ENCODE data around the gene IRF5. TPM values are rescaled to one million over a fixed set of nuclear protein-coding genes. Genes with fewer than 3 reads are reported as not detected.
"Not testable (repeated sequence)": the region's sequence is repeated elsewhere in the genome, so short reads cannot be mapped to it uniquely, and the experiment has no call there.

Gene IRF5
- total RNA-seq, 2 experiments from 2014 or later, result 7.4 to 8.0 TPM

- ATAC-seq (peak; percentile 17), DNase-seq (no peak)
- peaks cover 16% of the 10 kb centered on the region for H3K27me3 Mint-ChIP-seq (ENCODE audit: low read depth)
- H3K9me3 Mint-ChIP-seq (ENCODE audit: insufficient read depth), result no peaks in the 10 kb centered on the region
- H3K36me3 Mint-ChIP-seq (ENCODE audit: low read depth), result no peaks in the 10 kb centered on the region
- peaks cover 43% of the 10 kb centered on the region for H3K4me1 Mint-ChIP-seq (ENCODE audit: low read depth)
- CTCF ChIA-PET, result interaction anchor here (1.7 to 5.3 kb wide), 2 partner anchors 151 to 152 kb away, joined by 4 to 22 read pairs; no protein-coding TSS in a partner anchor
- H3K27ac Mint-ChIP-seq, result peak overlapping the region; percentile 72
- POLR2A ChIA-PET, result interaction anchor here (2.2 kb wide), 1 partner anchor 116 kb away, joined by 9 read pairs; the partner anchor contains the start of gene TNPO3
- H3K4me3 Mint-ChIP-seq, result peak overlapping the region; percentile 80
These were observed 882 bp downstream of the IRF5 start for GRCh38 chr7:128938544-128939074.

GRCh38 chr7:128939075-128939860 lies 1.5 kb downstream of the IRF5 start:
- Mint-ChIP-seq H3K4me1 (ENCODE audit: low read depth) (peaks cover 40% of the 10 kb centered on the region), H3K27ac (peak overlapping the region; percentile 78), H3K27me3 (ENCODE audit: low read depth) (peaks cover 16% of the 10 kb centered on the region), H3K36me3 (ENCODE audit: low read depth) (no peaks in the 10 kb centered on the region), H3K4me3 (peak overlapping the region; percentile 80), H3K9me3 (ENCODE audit: insufficient read depth) (no peaks in the 10 kb centered on the region)
- DNase-seq (no peak), ATAC-seq (peak; percentile 3)
- ChIA-PET CTCF (interaction anchor here (5.3 kb wide), 1 partner anchor 152 kb away, joined by 22 read pairs; no protein-coding TSS in a partner anchor), POLR2A (interaction anchor here (2.2 kb wide), 1 partner anchor 115 kb away, joined by 9 read pairs; the partner anchor contains the start of gene TNPO3)

GRCh38 chr7:128939861-128940410 lies 2.2 kb downstream of the IRF5 start:
- DNase-seq, result no peak
- Mint-ChIP-seq H3K27me3 (ENCODE audit: low read depth) (peaks cover 16% of the 10 kb centered on the region), H3K4me1 (ENCODE audit: low read depth) (peaks cover 40% of the 10 kb centered on the region), H3K27ac (peak overlapping the region; percentile 78), H3K36me3 (ENCODE audit: low read depth) (no peaks in the 10 kb centered on the region), H3K9me3 (ENCODE audit: insufficient read depth) (no peaks in the 10 kb centered on the region), H3K4me3 (peak overlapping the region; percentile 80)
- ChIA-PET POLR2A (interaction anchor here (2.2 kb wide), 1 partner anchor 115 kb away, joined by 9 read pairs; the partner anchor contains the start of gene TNPO3), CTCF (interaction anchor here (5.3 kb wide), 1 partner anchor 151 kb away, joined by 22 read pairs; no protein-coding TSS in a partner anchor)
- no peak for ATAC-seq

- H3K27ac Mint-ChIP-seq, result peak overlapping the region; percentile 78
These were observed 3.0 kb downstream of the IRF5 start for GRCh38 chr7:128940494-128941322.

GRCh38 chr7:128941323-128941890 lies 3.7 kb downstream of the IRF5 start:
- H3K4me1 Mint-ChIP-seq (ENCODE audit: low read depth), result peaks cover 40% of the 10 kb centered on the region
- peak overlapping the region; percentile 64 for H3K4me3 Mint-ChIP-seq
- ATAC-seq (no peak), DNase-seq (no peak)
- H3K27ac Mint-ChIP-seq, result peak overlapping the region; percentile 78
- ChIA-PET POLR2A (interaction anchor here (0.6 kb wide), 1 partner anchor 315 kb away, joined by 3 read pairs; no protein-coding TSS in a partner anchor), CTCF (interaction anchor here (1.1 to 5.3 kb wide), 3 partner anchors 10 to 222 kb away, joined by 3 to 22 read pairs (median 4); no protein-coding TSS in a partner anchor)
- no peaks in the 10 kb centered on the region for H3K36me3 Mint-ChIP-seq (ENCODE audit: low read depth)
- peaks cover 11% of the 10 kb centered on the region for H3K27me3 Mint-ChIP-seq (ENCODE audit: low read depth)
- H3K9me3 Mint-ChIP-seq (ENCODE audit: insufficient read depth), result no peaks in the 10 kb centered on the region

More at GRCh38 chr7:128940494-128941322, 3.0 kb downstream of the IRF5 start:
- peaks cover 40% of the 10 kb centered on the region for H3K4me1 Mint-ChIP-seq (ENCODE audit: low read depth)
- DNase-seq (peak; percentile 54), ATAC-seq (peak; percentile 43)
- no peaks in the 10 kb centered on the region for H3K36me3 Mint-ChIP-seq (ENCODE audit: low read depth)
- ChIA-PET POLR2A (interaction anchor here (2.2 kb wide), 1 partner anchor 114 kb away, joined by 9 read pairs; the partner anchor contains the start of gene TNPO3), CTCF (interaction anchor here (1.1 to 5.3 kb wide), 2 partner anchors 11 to 150 kb away, joined by 3 to 22 read pairs; no protein-coding TSS in a partner anchor)
- peaks cover 13% of the 10 kb centered on the region for H3K27me3 Mint-ChIP-seq (ENCODE audit: low read depth)
- H3K9me3 Mint-ChIP-seq (ENCODE audit: insufficient read depth), result no peaks in the 10 kb centered on the region
- H3K4me3 Mint-ChIP-seq, result peak overlapping the region; percentile 64

GRCh38 chr7:128941946-128942526 lies 4.3 kb downstream of the IRF5 start:
- CTCF ChIA-PET, result interaction anchor here (1.5 to 5.3 kb wide), 2 partner anchors 149 to 222 kb away, joined by 4 to 22 read pairs; no protein-coding TSS in a partner anchor
- no peak for ATAC-seq
- Mint-ChIP-seq H3K36me3 (ENCODE audit: low read depth) (no peaks in the 10 kb centered on the region), H3K4me3 (no peak overlapping the region), H3K9me3 (ENCODE audit: insufficient read depth) (no peaks in the 10 kb centered on the region), H3K27me3 (ENCODE audit: low read depth) (peaks cover 7% of the 10 kb centered on the region), H3K4me1 (ENCODE audit: low read depth) (peaks cover 37% of the 10 kb centered on the region), H3K27ac (no peak overlapping the region)
- POLR2A ChIA-PET, result interaction anchor here (0.6 kb wide), 1 partner anchor 314 kb away, joined by 3 read pairs; no protein-coding TSS in a partner anchor
- DNase-seq, result no peak

GRCh38 chr7:128943251-128943650 lies 5.5 kb downstream of the IRF5 start:
- DNase-seq; ATAC-seq; H3K4me3 Mint-ChIP-seq; H3K36me3 Mint-ChIP-seq (ENCODE audit: low read depth); H3K27ac Mint-ChIP-seq; POLR2A ChIA-PET; H3K9me3 Mint-ChIP-seq (ENCODE audit: insufficient read depth); H3K27me3 Mint-ChIP-seq (ENCODE audit: low read depth): not testable (repeated sequence)
- CTCF ChIA-PET, result interaction anchor here (5.3 kb wide), 1 partner anchor 148 kb away, joined by 22 read pairs; no protein-coding TSS in a partner anchor
- H3K4me1 Mint-ChIP-seq (ENCODE audit: low read depth), result peaks cover 32% of the 10 kb centered on the region

GRCh38 chr7:128944487-128945236 lies 6.9 kb downstream of the IRF5 start:
- ChIA-PET CTCF (interaction anchor here (0.6 to 1.3 kb wide), 2 partner anchors 11 to 346 kb away, joined by 3 to 4 read pairs; no protein-coding TSS in a partner anchor), POLR2A (interaction anchor here (1.9 kb wide), 1 partner anchor 11 kb away, joined by 4 read pairs; no protein-coding TSS in a partner anchor)
- Mint-ChIP-seq H3K4me3 (no peak overlapping the region), H3K4me1 (ENCODE audit: low read depth) (peaks cover 20% of the 10 kb centered on the region), H3K27me3 (ENCODE audit: low read depth) (no peaks in the 10 kb centered on the region), H3K27ac (no peak overlapping the region), H3K9me3 (ENCODE audit: insufficient read depth) (no peaks in the 10 kb centered on the region), H3K36me3 (ENCODE audit: low read depth) (no peaks in the 10 kb centered on the region)
- no peak for DNase-seq
- no peak for ATAC-seq

- no peaks in the 10 kb centered on the region for H3K27me3 Mint-ChIP-seq (ENCODE audit: low read depth)
- DNase-seq, result no peak
- no peak overlapping the region for H3K27ac Mint-ChIP-seq
- ChIA-PET CTCF (interaction anchor here (0.8 kb wide), 1 partner anchor 23 kb away, joined by 3 read pairs; no protein-coding TSS in a partner anchor), POLR2A (interaction anchor here (1.9 kb wide), 1 partner anchor 12 kb away, joined by 4 read pairs; no protein-coding TSS in a partner anchor)
- H3K9me3 Mint-ChIP-seq (ENCODE audit: insufficient read depth), result no peaks in the 10 kb centered on the region
- H3K4me1 Mint-ChIP-seq (ENCODE audit: low read depth), result peaks cover 8% of the 10 kb centered on the region
- no peak for ATAC-seq
- no peak overlapping the region for H3K4me3 Mint-ChIP-seq
- H3K36me3 Mint-ChIP-seq (ENCODE audit: low read depth), result peaks cover 5% of the 10 kb centered on the region
These were observed 8.1 kb downstream of the IRF5 start for GRCh38 chr7:128945668-128946366.

All from activated CD8-positive, alpha-beta T cell treated with anti-CD3 and anti-CD28 coated beads, Interleukin-2, amount 10 ng/mL, durations not matched to agents 7 days and 5 days (primary cell).